ENCODE data around the gene PTGFRN.

The PTGFRN gene

GRCh38 chr1:116889380-116889779, 20.3 kb upstream of the PTGFRN start:
- DNase-seq (ENCODE audit: low spot score) = no peak

- no peak for DNase-seq (ENCODE audit: low spot score)
These were observed 18.2 kb upstream of the PTGFRN start for GRCh38 chr1:116891396-116892079.

GRCh38 chr1:116895073-116895472, 14.6 kb upstream of the PTGFRN start:
- no peak for DNase-seq (ENCODE audit: low spot score)

GRCh38 chr1:116899529-116899928, 10.2 kb upstream of the PTGFRN start:
- no peak for DNase-seq (ENCODE audit: low spot score)

- no peak for DNase-seq (ENCODE audit: low spot score)
These were observed 9.0 kb upstream of the PTGFRN start for GRCh38 chr1:116900471-116901365.

- DNase-seq (ENCODE audit: low spot score) = no peak
These were observed 7.7 kb upstream of the PTGFRN start for GRCh38 chr1:116902027-116902426.

- no peak for DNase-seq (ENCODE audit: low spot score)
These were observed 6.9 kb upstream of the PTGFRN start for GRCh38 chr1:116902723-116903383.

GRCh38 chr1:116904791-116905320, 4.9 kb upstream of the PTGFRN start:
- DNase-seq (ENCODE audit: low spot score) = peak; percentile 33

- DNase-seq (ENCODE audit: low spot score) = no peak
These were observed 2.9 kb upstream of the PTGFRN start for GRCh38 chr1:116906812-116907211.

GRCh38 chr1:116907351-116907750, 2.4 kb upstream of the PTGFRN start:
- no peak for DNase-seq (ENCODE audit: low spot score)

GRCh38 chr1:116908266-116908665, 1.4 kb upstream of the PTGFRN start:
- DNase-seq (ENCODE audit: low spot score) = no peak

- DNase-seq (ENCODE audit: low spot score) = no peak
These were observed 750 bp upstream of the PTGFRN start for GRCh38 chr1:116908820-116909511.

- peak; percentile 57 for DNase-seq (ENCODE audit: low spot score)
These were observed 867 bp downstream of the PTGFRN start for GRCh38 chr1:116910379-116911187.

GRCh38 chr1:116911188-116911553, 1.5 kb downstream of the PTGFRN start:
- DNase-seq (ENCODE audit: low spot score) = no peak

- no peak for DNase-seq (ENCODE audit: low spot score)
These were observed 2.2 kb downstream of the PTGFRN start for GRCh38 chr1:116911779-116912469.

GRCh38 chr1:116912846-116913245, 3.1 kb downstream of the PTGFRN start:
- DNase-seq (ENCODE audit: low spot score) = no peak

- DNase-seq (ENCODE audit: low spot score) = no peak
These were observed 4.2 kb downstream of the PTGFRN start for GRCh38 chr1:116913941-116914340.

GRCh38 chr1:116914667-116915066, 5.0 kb downstream of the PTGFRN start:
- no peak for DNase-seq (ENCODE audit: low spot score)

GRCh38 chr1:116915086-116915661, 5.5 kb downstream of the PTGFRN start:
- no peak for DNase-seq (ENCODE audit: low spot score)

GRCh38 chr1:116916002-116916401, 6.3 kb downstream of the PTGFRN start:
- no peak for DNase-seq (ENCODE audit: low spot score)
